Upper lobe of left lung (tissue), 6 donors: Measurements from ENCODE around the gene LYZ. TPM values are rescaled to one million over a fixed set of nuclear protein-coding genes. Genes with fewer than 3 reads are reported as not detected.

ENCODE experiments used
- ATAC-seq, 2 donors: fragments of 200-7000 bp; cut with Tn5 transposase; one replicate each; pipeline ENCODE4 v1.9.1; 2022; ENCODE audit warnings: mild to moderate bottlenecking in 2 of 2, moderate library complexity in 2 of 2; ENCODE audit not compliant: low FRiP score in 2 of 2
- DNase-seq, 2 donors: peaks; one replicate each; pipeline ENCODE4 v3.0.0-alpha.2; 2019 to 2020
- H3K27ac ChIP-seq, 4 donors: fragments of 200-600 bp; sonication (generic); one replicate each; pipeline ENCODE4 v1.5.1; 2016 to 2019
- H3K27me3 ChIP-seq, 4 donors: fragments of 200-600 bp; sonication (generic); one replicate each; pipeline ENCODE4 v1.5.1; 2017 to 2019
- H3K36me3 ChIP-seq, 4 donors: fragments of 200-600 bp; sonication (generic); one replicate each; pipeline ENCODE4 v1.5.1; 2016 to 2019
- H3K4me1 ChIP-seq, 4 donors: fragments of 200-600 bp; sonication (generic); one replicate each; pipeline ENCODE4 v1.5.1; 2018 to 2019
- H3K4me3 ChIP-seq, 4 donors: fragments of 200-600 bp; sonication (generic); one replicate each; pipeline ENCODE4 v1.5.1; 2017 to 2019; ENCODE audit warnings: mild to moderate bottlenecking in 2 of 4, moderate library complexity in 1 of 4
- H3K9me3 ChIP-seq, 4 donors: fragments of 200-600 bp; sonication (generic); one replicate each; pipeline ENCODE4 v1.5.1; 2018 to 2019
- CTCF ChIP-seq, 6 experiments: fragments of 450-650 bp in 4 of 6; fragments of 200-600 bp in 2 of 6; sonication (generic) in 2 of 6; IDR thresholded peaks; one replicate each; pipeline ENCODE4 v1.5.1; 2016 to 2019; ENCODE audit warnings: antibody characterized with exemption in 6 of 6
- EP300 ChIP-seq, 4 donors: sonication (generic); formaldehyde crosslinking; IDR thresholded peaks; one replicate each; pipeline ENCODE4 v1.5.1; 2017; ENCODE audit warnings: antibody characterized with exemption in 4 of 4, control low read depth in 2 of 4
- POLR2A ChIP-seq, 4 donors: fragments of 450-650 bp; IDR thresholded peaks; one replicate each; pipeline ENCODE4 v1.5.1; 2016 to 2017; ENCODE audit warnings: antibody characterized with exemption in 4 of 4, mild to moderate bottlenecking in 2 of 4
- POLR2AphosphoS5 ChIP-seq, 2 donors: sonication (generic); formaldehyde crosslinking; IDR thresholded peaks; one replicate each; pipeline ENCODE4 v1.5.1; 2017; ENCODE audit warnings: antibody characterized with exemption in 2 of 2
- WGBS, 2 donors: methylation state at CpG; one replicate each; pipeline ENCODE4 v1.1.5; 2017 to 2018; 5-methylcytosine and 5-hydroxymethylcytosine counted together
- total RNA-seq, 6 donors: library from RNA; depleted of rRNA in 4 of 6; stranded (reverse); fragments of >200 nt in 4 of 6; gene quantifications; one replicate each; pipeline versions ENCODE4 v1.1.0 to v1.2.1, GENCODE V29; 2016 to 2021
- donor health status: DM: no; HTN: no; CAD: no; lungs with moderate emphysema.
- donor health status: DM: no; HTN: yes; CAD: no; lungs with severe emphysema.

The LYZ gene
- total RNA-seq, 6 donors from 2014 or later, result 52.9 to 1,947 (median 459) TPM

GRCh38 chr12:69332815-69333358 lies 15.3 kb upstream of the LYZ start:
- no peak for DNase-seq
- peak overlapping the region in 2 of 4 donors; percentile 7 to 87 for H3K27ac ChIP-seq
- ATAC-seq, result no peak

GRCh38 chr12:69334158-69334557 lies 14.0 kb upstream of the LYZ start:
- Histone ChIP-seq H3K4me3 (no peak overlapping the region), H3K27me3 (no peaks in the 10 kb centered on the region), H3K36me3 (no peaks in the 10 kb centered on the region), H3K4me1 (peaks cover 12 to 35% (median 24%) of the 10 kb centered on the region in 4 donors), H3K27ac (no peak overlapping the region), H3K9me3 (no peaks in the 10 kb centered on the region)
- no peak for ATAC-seq
- TF ChIP-seq EP300 (IDR thresholded peaks at IDR 0.05) (no peak), CTCF (IDR thresholded peaks at IDR 0.05) (no peak), POLR2AphosphoS5 (IDR thresholded peaks at IDR 0.05) (no peak), POLR2A (IDR thresholded peaks at IDR 0.05) (no peak)
- DNase-seq, result no peak

More at GRCh38 chr12:69332815-69333358, 15.3 kb upstream of the LYZ start:
- H3K4me3 ChIP-seq, result no peak overlapping the region
- no peaks in the 10 kb centered on the region for H3K9me3 ChIP-seq
- TF ChIP-seq EP300 (IDR thresholded peaks at IDR 0.05), result no peak
- 83 to 86% methylated on average over 6 of the region's 6 CpGs for WGBS, 2 donors
- H3K36me3 ChIP-seq, result no peaks in the 10 kb centered on the region
- H3K4me1 ChIP-seq, result peaks cover 12 to 25% (median 19%) of the 10 kb centered on the region in 4 donors
- H3K27me3 ChIP-seq, result no peaks in the 10 kb centered on the region

- H3K4me1 ChIP-seq, result peaks cover 4 to 47% (median 26%) of the 10 kb centered on the region in 4 donors
- no peaks in the 10 kb centered on the region for H3K36me3 ChIP-seq
- TF ChIP-seq POLR2A (IDR thresholded peaks at IDR 0.05) (no peak), CTCF (IDR thresholded peaks at IDR 0.05) (no peak), POLR2AphosphoS5 (IDR thresholded peaks at IDR 0.05) (no peak), EP300 (IDR thresholded peaks at IDR 0.05) (no peak)
- 61 to 66% methylated on average over 2 of the region's 2 CpGs for WGBS, 2 donors
- DNase-seq (no peak), ATAC-seq (no peak)
- peak overlapping the region; percentile 35 to 61 (median 59) for H3K27ac ChIP-seq
- no peak overlapping the region for H3K4me3 ChIP-seq
- no peaks in the 10 kb centered on the region for H3K9me3 ChIP-seq
- no peaks in the 10 kb centered on the region for H3K27me3 ChIP-seq
Measured at GRCh38 chr12:69337311-69338090, 10.7 kb upstream of the LYZ start.

GRCh38 chr12:69338120-69338859 lies 9.9 kb upstream of the LYZ start:
- peaks cover 4 to 47% (median 30%) of the 10 kb centered on the region in 4 donors for H3K4me1 ChIP-seq
- whole genome bisulfite sequencing, 2 donors, result 57 to 67% methylated on average over 3 of the region's 3 CpGs
- TF ChIP-seq POLR2A (IDR thresholded peaks at IDR 0.05) (no peak), POLR2AphosphoS5 (IDR thresholded peaks at IDR 0.05) (peak in 1 of 2 donors; percentile 35), CTCF (IDR thresholded peaks at IDR 0.05) (no peak), EP300 (IDR thresholded peaks at IDR 0.05) (peak in 1 of 4 donors; percentile 19)
- no peaks in the 10 kb centered on the region for H3K27me3 ChIP-seq
- DNase-seq, result no peak
- no peaks in the 10 kb centered on the region for H3K9me3 ChIP-seq
- peak overlapping the region in 3 of 4 donors; percentile 40 to 52 (median 46) for H3K27ac ChIP-seq
- H3K4me3 ChIP-seq, result no peak overlapping the region
- H3K36me3 ChIP-seq, result no peaks in the 10 kb centered on the region
- peak in 1 of 2 donors; percentile 48 for ATAC-seq

GRCh38 chr12:69338936-69339335 lies 9.2 kb upstream of the LYZ start:
- ATAC-seq, result no peak
- TF ChIP-seq POLR2A (IDR thresholded peaks at IDR 0.05), result no peak
- TF ChIP-seq CTCF (IDR thresholded peaks at IDR 0.05), result no peak
- TF ChIP-seq EP300 (IDR thresholded peaks at IDR 0.05), result no peak
- no peak for TF ChIP-seq POLR2AphosphoS5 (IDR thresholded peaks at IDR 0.05)

More at GRCh38 chr12:69338936-69339335, 9.2 kb upstream of the LYZ start:
- Histone ChIP-seq H3K4me1 (peaks cover 7 to 47% (median 32%) of the 10 kb centered on the region in 4 donors), H3K27me3 (no peaks in the 10 kb centered on the region), H3K27ac (peak overlapping the region in 1 of 4 donors; percentile 46), H3K36me3 (no peaks in the 10 kb centered on the region), H3K4me3 (no peak overlapping the region), H3K9me3 (no peaks in the 10 kb centered on the region)
- no peak for DNase-seq
